OCI-LY3 (cell line): ENCODE data around the gene TACC3.
A peak's percentile ranks its signal among the peaks of the same experiment; 100 is the strongest.

Experiments
- H2AFZ ChIP-seq: fragments of 200-600, 300-600 bp; shearing (Covaris generic); 2 replicates; pipeline ENCODE4 v1.6.0; 2014; ENCODE audit warnings: antibody characterized with exemption, low read depth, low read length
- H3K27ac ChIP-seq: fragments of 200-600, 300-600 bp; sonication (generic); 2 replicates; pipeline ENCODE4 v1.5.1; 2014; ENCODE audit warnings: mild to moderate bottlenecking, low read length, moderate library complexity, mixed read lengths
- H3K27me3 ChIP-seq: fragments of 200-600, 300-600 bp; sonication (generic); 2 replicates; pipeline ENCODE4 v1.6.1; 2014; ENCODE audit warnings: low read depth, low read length, mixed read lengths
- H3K36me3 ChIP-seq: fragments of 200-600, 300-600 bp; sonication (generic); replicated peaks from 2 replicates; pipeline ENCODE3; 2014; ENCODE audit warnings: low read depth, low read length, mixed read lengths
- H3K4me1 ChIP-seq: fragments of 300-600, 200-600 bp; sonication (generic); 2 replicates; pipeline ENCODE4 v1.6.1; 2014; ENCODE audit warnings: low read length, mixed read lengths
- H3K4me2 ChIP-seq: fragments of 200-600, 300-600 bp; sonication (generic); 2 replicates; pipeline ENCODE4 v1.6.1; 2014; ENCODE audit warnings: low read length, mixed read lengths
- H3K4me3 ChIP-seq: fragments of 300-600, 200-600 bp; sonication (generic); 2 replicates; pipeline ENCODE4 v1.5.1; 2014; ENCODE audit warnings: antibody characterized with exemption, mild to moderate bottlenecking, low read length, moderate library complexity
- H3K79me2 ChIP-seq: fragments of 300-600, 200-600 bp; shearing (Covaris generic); 2 replicates; pipeline ENCODE4 v1.6.1; 2014; ENCODE audit warnings: mild to moderate bottlenecking, low read length, mixed read lengths
- H3K9ac ChIP-seq: fragments of 300-600, 200-600 bp; shearing (Covaris generic); 2 replicates; pipeline ENCODE4 v1.6.0; 2014; ENCODE audit warnings: mild to moderate bottlenecking, low read length, moderate library complexity
- H3K9me3 ChIP-seq: fragments of 200-600, 300-600 bp; shearing (Covaris generic); 2 replicates; pipeline ENCODE4 v1.6.1; 2014; ENCODE audit warnings: low read length, mixed read lengths; ENCODE audit not compliant: insufficient read depth
- H4K20me1 ChIP-seq: fragments of 200-600, 300-600 bp; sonication (generic); 2 replicates; pipeline ENCODE4 v1.6.1; 2016; ENCODE audit warnings: low read length, mixed read lengths; ENCODE audit not compliant: insufficient read depth
- EZH2phosphoT487 ChIP-seq: fragments of 200-600 bp; shearing (Covaris generic); IDR thresholded peaks from 2 replicates; pipeline ENCODE4 v1.6.1; 2018; ENCODE audit warnings: antibody characterized with exemption, mixed run types, low read depth
- TF ChIP-seq, protein P1 (sequence below): fragments of 200-600, 300-600 bp; sonication (generic); IDR thresholded peaks from 2 replicates; pipeline ENCODE4 v1.5.1; 2014; ENCODE audit warnings: antibody characterized with exemption, low read length, low read depth

The TACC3 gene

DNA sequence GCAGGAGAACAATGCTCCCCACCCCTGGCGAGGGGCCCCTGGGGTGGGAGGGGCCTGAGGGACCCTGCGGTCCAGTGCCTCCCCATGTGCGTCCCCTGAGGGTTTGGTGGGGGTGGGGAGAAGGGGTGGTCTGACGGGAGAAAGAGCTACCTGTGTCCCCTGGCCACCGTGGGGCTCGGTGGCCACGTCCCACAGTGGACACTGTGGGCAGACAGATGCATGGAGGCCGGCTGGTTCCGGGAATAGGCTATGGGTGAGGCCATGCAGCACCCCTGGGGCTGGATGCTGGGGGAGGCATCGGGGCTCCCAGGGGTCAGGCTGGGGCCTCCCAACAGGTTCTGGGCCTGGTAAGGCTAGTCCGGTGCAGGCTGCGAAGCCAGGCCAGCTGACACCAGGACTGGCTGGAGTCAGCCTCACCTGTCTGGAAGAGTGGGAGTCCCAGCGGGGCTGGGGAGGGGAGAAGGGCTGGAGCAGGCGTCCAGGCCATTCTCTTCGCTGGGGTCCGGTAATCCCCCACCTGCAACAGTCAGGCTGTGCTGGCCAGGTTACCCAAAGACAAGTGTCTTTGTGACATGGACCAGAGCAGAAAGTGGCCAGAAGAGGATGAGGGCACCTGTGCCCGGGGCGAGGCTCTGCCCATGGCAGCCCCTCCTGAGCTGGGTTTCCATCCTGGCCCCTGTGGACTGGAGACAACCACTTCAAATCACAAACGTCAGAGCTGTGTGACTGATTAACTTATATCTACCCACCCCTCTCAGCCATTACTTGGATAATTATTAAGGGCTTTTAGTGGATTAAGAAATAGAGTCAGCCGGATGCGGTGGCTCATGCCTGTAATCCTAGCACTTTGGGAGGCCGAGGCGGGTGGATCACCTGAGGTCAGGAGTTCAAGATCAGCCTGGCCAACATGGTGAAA, 35.8 kb upstream of the TACC3 start:
- H2AFZ ChIP-seq, result no peak overlapping the region
- no peaks in the 10 kb centered on the region for H3K9me3 ChIP-seq
- peaks cover 7% of the 10 kb centered on the region for H3K4me1 ChIP-seq
- H4K20me1 ChIP-seq, result no peaks in the 10 kb centered on the region
- peak overlapping the region; percentile 90 for H3K4me2 ChIP-seq
- no peak for TF ChIP-seq EZH2phosphoT487
- TF ChIP-seq, protein P1, sequence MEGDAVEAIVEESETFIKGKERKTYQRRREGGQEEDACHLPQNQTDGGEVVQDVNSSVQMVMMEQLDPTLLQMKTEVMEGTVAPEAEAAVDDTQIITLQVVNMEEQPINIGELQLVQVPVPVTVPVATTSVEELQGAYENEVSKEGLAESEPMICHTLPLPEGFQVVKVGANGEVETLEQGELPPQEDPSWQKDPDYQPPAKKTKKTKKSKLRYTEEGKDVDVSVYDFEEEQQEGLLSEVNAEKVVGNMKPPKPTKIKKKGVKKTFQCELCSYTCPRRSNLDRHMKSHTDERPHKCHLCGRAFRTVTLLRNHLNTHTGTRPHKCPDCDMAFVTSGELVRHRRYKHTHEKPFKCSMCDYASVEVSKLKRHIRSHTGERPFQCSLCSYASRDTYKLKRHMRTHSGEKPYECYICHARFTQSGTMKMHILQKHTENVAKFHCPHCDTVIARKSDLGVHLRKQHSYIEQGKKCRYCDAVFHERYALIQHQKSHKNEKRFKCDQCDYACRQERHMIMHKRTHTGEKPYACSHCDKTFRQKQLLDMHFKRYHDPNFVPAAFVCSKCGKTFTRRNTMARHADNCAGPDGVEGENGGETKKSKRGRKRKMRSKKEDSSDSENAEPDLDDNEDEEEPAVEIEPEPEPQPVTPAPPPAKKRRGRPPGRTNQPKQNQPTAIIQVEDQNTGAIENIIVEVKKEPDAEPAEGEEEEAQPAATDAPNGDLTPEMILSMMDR, result no peak
- no peaks in the 10 kb centered on the region for H3K27me3 ChIP-seq
- H3K79me2 ChIP-seq, result no peaks in the 10 kb centered on the region
- no peak overlapping the region for H3K27ac ChIP-seq
- peaks cover 5% of the 10 kb centered on the region for H3K36me3 ChIP-seq
- peak overlapping the region; percentile 87 for H3K4me3 ChIP-seq
- peak overlapping the region; percentile 61 for H3K9ac ChIP-seq

DNA sequence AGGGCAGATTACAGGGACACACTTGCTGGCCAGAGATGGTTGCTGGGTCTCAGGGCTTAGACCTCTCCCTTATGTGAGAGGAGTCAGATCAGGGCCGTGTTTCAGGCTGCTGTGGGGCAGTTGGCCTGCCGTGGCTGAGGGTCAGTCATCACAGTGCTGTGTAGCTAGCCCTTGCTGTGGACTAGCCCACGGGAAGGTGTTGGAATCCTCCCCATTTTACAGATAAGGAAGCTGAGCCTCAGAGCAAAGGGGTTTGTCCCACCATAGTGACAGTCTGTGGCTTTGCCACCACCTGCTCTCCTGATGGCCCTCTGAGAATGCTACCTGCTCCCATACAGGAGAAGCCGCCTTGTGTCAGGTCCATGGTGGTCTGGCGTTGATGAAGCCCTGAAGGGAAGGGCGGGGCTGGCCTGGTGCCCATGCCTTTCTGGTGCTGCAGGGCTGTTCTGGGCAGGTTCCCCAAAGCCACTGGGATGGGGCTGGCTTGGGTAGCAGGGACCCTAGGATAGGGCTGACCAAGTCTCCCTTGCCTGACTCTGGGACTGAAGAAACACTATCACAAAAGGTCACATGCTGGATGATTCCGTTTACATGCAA, 34.8 kb upstream of the TACC3 start:
- Histone ChIP-seq H2AFZ (no peak overlapping the region), H3K9ac (no peak overlapping the region), H4K20me1 (peaks cover 5% of the 10 kb centered on the region; the same call in 1 of the 2 replicates), H3K4me3 (no peak overlapping the region), H3K4me2 (no peak overlapping the region), H3K4me1 (peaks cover 7% of the 10 kb centered on the region), H3K79me2 (no peaks in the 10 kb centered on the region), H3K27me3 (no peaks in the 10 kb centered on the region), H3K27ac (no peak overlapping the region), H3K9me3 (no peaks in the 10 kb centered on the region), H3K36me3 (peaks cover 16% of the 10 kb centered on the region)
- no peak for TF ChIP-seq EZH2phosphoT487

DNA sequence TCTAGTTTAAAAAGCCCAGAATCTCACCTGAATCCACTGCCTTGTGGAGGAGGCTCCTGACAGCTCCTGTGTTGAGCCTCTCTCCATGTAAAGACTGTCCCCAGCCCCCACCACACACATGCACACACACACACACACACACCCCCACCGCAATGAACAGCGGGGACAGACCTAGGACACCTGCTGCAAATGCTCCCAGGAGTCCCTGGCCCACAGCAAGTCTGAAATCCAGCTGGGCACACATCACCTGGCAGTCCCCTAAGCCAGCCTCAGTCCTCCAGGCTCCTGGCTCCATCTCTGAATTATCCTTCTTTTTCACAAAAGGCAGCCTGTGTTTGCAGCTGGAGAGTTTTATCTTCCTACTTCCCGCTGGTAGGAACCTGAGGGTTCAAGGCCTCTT, 30.6 kb upstream of the TACC3 start:
- Histone ChIP-seq H3K27me3 (no peaks in the 10 kb centered on the region), H3K27ac (no peak overlapping the region), H3K36me3 (peaks cover 47% of the 10 kb centered on the region), H3K79me2 (0 out of 2 replicates have a peak, but pooled peaks cover 5% of the 10 kb centered on the region), H3K4me2 (no peak overlapping the region), H3K4me3 (no peak overlapping the region), H3K9ac (no peak overlapping the region), H3K9me3 (no peaks in the 10 kb centered on the region), H3K4me1 (no peaks in the 10 kb centered on the region), H4K20me1 (peaks cover 32% of the 10 kb centered on the region), H2AFZ (no peak overlapping the region)
- TF ChIP-seq, protein P1, result no peak
- no peak for TF ChIP-seq EZH2phosphoT487

DNA sequence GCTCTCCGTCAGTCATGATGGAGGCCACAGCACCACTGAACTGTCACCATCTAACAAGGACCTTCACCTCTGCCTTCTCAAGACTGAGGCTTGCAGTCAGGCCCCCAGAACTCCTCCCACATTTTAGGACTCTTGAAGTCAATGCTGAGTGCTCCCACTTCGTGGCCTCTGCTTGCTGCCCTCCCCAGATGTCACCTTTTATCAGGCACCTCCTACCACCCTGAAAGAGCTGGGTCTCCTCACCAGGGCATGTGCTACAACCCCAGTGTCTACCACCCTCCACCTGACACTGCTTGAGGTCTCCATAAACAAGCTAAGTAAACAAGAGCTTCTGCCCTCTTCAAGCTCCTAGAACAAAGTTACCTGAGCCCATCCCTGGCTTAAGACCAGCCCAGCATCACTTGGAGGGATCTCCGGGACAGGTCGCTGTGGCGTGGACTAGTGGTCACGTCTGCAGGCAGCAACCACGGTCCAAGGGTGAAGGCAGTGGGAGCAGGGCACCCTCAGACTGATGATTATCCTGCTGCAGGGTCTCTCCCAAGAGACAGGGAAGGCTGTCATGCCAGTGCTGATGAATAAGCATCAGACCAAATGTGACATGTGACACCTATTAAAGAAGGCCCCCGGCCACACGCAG, 29.5 kb upstream of the TACC3 start:
- peaks cover 53% of the 10 kb centered on the region for H3K36me3 ChIP-seq
- H4K20me1 ChIP-seq, result peaks cover 38% of the 10 kb centered on the region
- no peaks in the 10 kb centered on the region for H3K4me1 ChIP-seq
- no peaks in the 10 kb centered on the region for H3K9me3 ChIP-seq
- no peak overlapping the region for H3K9ac ChIP-seq
- TF ChIP-seq EZH2phosphoT487, result no peak
- TF ChIP-seq, protein P1, result no peak
- H3K27ac ChIP-seq, result no peak overlapping the region
- no peaks in the 10 kb centered on the region for H3K27me3 ChIP-seq
- H2AFZ ChIP-seq, result no peak overlapping the region
- no peak overlapping the region for H3K4me3 ChIP-seq
- H3K4me2 ChIP-seq, result no peak overlapping the region
- peaks cover 12% of the 10 kb centered on the region; the same call in 1 of the 2 replicates for H3K79me2 ChIP-seq
